ENCODE data around the gene PKN1. TPM values are rescaled to one million over a fixed set of nuclear protein-coding genes. Genes with fewer than 3 reads are reported as not detected.

The PKN1 gene
- total RNA-seq, 1 donor from 2014 or later: 85.9 TPM

GRCh38 chr19:14405758-14406644 is 27.1 kb upstream of the PKN1 start:
- peaks cover 15% of the 10 kb centered on the region for H3K36me3 Mint-ChIP-seq
- H3K4me3 Mint-ChIP-seq: peak overlapping the region; percentile 66
- DNase-seq (ENCODE audit: low spot score in 2 of 2, unreplicated experiment in 2 of 2): peak; percentile 92 to 99
- no peaks in the 10 kb centered on the region for H3K27me3 Mint-ChIP-seq (ENCODE audit: low read depth)
- peaks cover 8% of the 10 kb centered on the region for H3K4me1 Mint-ChIP-seq
- TF ChIP-seq, protein P1, sequence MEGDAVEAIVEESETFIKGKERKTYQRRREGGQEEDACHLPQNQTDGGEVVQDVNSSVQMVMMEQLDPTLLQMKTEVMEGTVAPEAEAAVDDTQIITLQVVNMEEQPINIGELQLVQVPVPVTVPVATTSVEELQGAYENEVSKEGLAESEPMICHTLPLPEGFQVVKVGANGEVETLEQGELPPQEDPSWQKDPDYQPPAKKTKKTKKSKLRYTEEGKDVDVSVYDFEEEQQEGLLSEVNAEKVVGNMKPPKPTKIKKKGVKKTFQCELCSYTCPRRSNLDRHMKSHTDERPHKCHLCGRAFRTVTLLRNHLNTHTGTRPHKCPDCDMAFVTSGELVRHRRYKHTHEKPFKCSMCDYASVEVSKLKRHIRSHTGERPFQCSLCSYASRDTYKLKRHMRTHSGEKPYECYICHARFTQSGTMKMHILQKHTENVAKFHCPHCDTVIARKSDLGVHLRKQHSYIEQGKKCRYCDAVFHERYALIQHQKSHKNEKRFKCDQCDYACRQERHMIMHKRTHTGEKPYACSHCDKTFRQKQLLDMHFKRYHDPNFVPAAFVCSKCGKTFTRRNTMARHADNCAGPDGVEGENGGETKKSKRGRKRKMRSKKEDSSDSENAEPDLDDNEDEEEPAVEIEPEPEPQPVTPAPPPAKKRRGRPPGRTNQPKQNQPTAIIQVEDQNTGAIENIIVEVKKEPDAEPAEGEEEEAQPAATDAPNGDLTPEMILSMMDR (IDR thresholded peaks at IDR 0.05; ENCODE audit: unreplicated experiment): peak; percentile 99
- peak overlapping the region; percentile 61 for H3K27ac Mint-ChIP-seq
- no peaks in the 10 kb centered on the region for H3K9me3 Mint-ChIP-seq

GRCh38 chr19:14406645-14407401 is 26.3 kb upstream of the PKN1 start:
- H3K27ac Mint-ChIP-seq: no peak overlapping the region
- peak overlapping the region; percentile 15 for H3K4me3 Mint-ChIP-seq
- TF ChIP-seq, protein P1 (IDR thresholded peaks at IDR 0.05; ENCODE audit: unreplicated experiment): no peak

GRCh38 chr19:14407605-14408484 is 25.3 kb upstream of the PKN1 start:
- TF ChIP-seq, protein P1 (IDR thresholded peaks at IDR 0.05; ENCODE audit: unreplicated experiment): no peak
- Mint-ChIP-seq H3K4me1 (peaks cover 11% of the 10 kb centered on the region), H3K9me3 (no peaks in the 10 kb centered on the region), H3K27ac (no peak overlapping the region), H3K27me3 (ENCODE audit: low read depth) (no peaks in the 10 kb centered on the region), H3K36me3 (peaks cover 22% of the 10 kb centered on the region), H3K4me3 (no peak overlapping the region)
- no peak for DNase-seq (ENCODE audit: low spot score in 2 of 2, unreplicated experiment in 2 of 2)

More at GRCh38 chr19:14406645-14407401, 26.3 kb upstream of the PKN1 start:
- no peak for DNase-seq (ENCODE audit: low spot score in 2 of 2, unreplicated experiment in 2 of 2)
- H3K4me1 Mint-ChIP-seq: peaks cover 9% of the 10 kb centered on the region
- no peaks in the 10 kb centered on the region for H3K9me3 Mint-ChIP-seq
- H3K36me3 Mint-ChIP-seq: peaks cover 20% of the 10 kb centered on the region
- no peaks in the 10 kb centered on the region for H3K27me3 Mint-ChIP-seq (ENCODE audit: low read depth)

GRCh38 chr19:14408491-14409145 is 24.5 kb upstream of the PKN1 start:
- Mint-ChIP-seq H3K27me3 (ENCODE audit: low read depth) (no peaks in the 10 kb centered on the region), H3K27ac (no peak overlapping the region), H3K36me3 (peaks cover 25% of the 10 kb centered on the region), H3K4me1 (peaks cover 18% of the 10 kb centered on the region), H3K9me3 (no peaks in the 10 kb centered on the region), H3K4me3 (no peak overlapping the region)
- TF ChIP-seq, protein P1 (IDR thresholded peaks at IDR 0.05; ENCODE audit: unreplicated experiment): no peak
- no peak for DNase-seq (ENCODE audit: low spot score in 2 of 2, unreplicated experiment in 2 of 2)

All from mesothelial cell of epicardium (in vitro differentiated cells).